KMS-11 (cell line): ENCODE results near the gene SPRED3.
A peak's percentile ranks its signal among the peaks of the same experiment; 100 is the strongest.

ENCODE experiments used
- H2AFZ ChIP-seq: fragments of 200-600 bp; sonication (generic); 2 replicates; pipeline ENCODE4 v1.6.1; 2016; ENCODE audit warnings: antibody characterized with exemption, mixed run types, low read depth
- H3K27ac ChIP-seq: fragments of 200-600 bp; sonication (generic); 2 replicates; pipeline ENCODE4 v1.6.1; 2016; ENCODE audit warnings: mild to moderate bottlenecking, mixed run types
- H3K27me3 ChIP-seq: fragments of 200-600 bp; sonication (generic); 2 replicates; pipeline ENCODE4 v1.6.1; 2017; ENCODE audit warnings: mild to moderate bottlenecking, low read depth, mixed run types, moderate library complexity; ENCODE audit not compliant: insufficient read depth
- H3K36me3 ChIP-seq: fragments of 200-600 bp; sonication (generic); 2 replicates; pipeline ENCODE4 v1.6.1; 2017; ENCODE audit warnings: mild to moderate bottlenecking, mixed run types; ENCODE audit not compliant: insufficient read depth
- H3K4me1 ChIP-seq: fragments of 200-600 bp; sonication (generic); 2 replicates; pipeline ENCODE4 v1.6.1; 2016; ENCODE audit warnings: mild to moderate bottlenecking, low read depth, mixed run types; ENCODE audit not compliant: poor library complexity, severe bottlenecking
- H3K4me2 ChIP-seq: fragments of 200-600 bp; sonication (generic); 2 replicates; pipeline ENCODE4 v1.7.0; 2016; ENCODE audit warnings: mild to moderate bottlenecking, mixed run types
- H3K4me3 ChIP-seq: fragments of 200-600 bp; sonication (generic); IDR thresholded peaks from 2 replicates; pipeline ENCODE4 v1.6.1; 2017; ENCODE audit warnings: low read depth, low read length, mixed read lengths; ENCODE audit not compliant: insufficient read depth
- H3K79me2 ChIP-seq: fragments of 200-600 bp; sonication (generic); 2 replicates; pipeline ENCODE4 v1.6.1; 2016; ENCODE audit warnings: low read depth, mixed run types; ENCODE audit not compliant: insufficient read depth
- H3K9ac ChIP-seq: fragments of 200-600 bp; sonication (generic); 2 replicates; pipeline ENCODE4 v1.6.1; 2016; ENCODE audit warnings: mild to moderate bottlenecking, mixed run types
- H4K20me1 ChIP-seq: fragments of 200-600 bp; sonication (generic); 2 replicates; pipeline ENCODE4 v1.6.1; 2016; ENCODE audit warnings: mild to moderate bottlenecking, mixed run types; ENCODE audit not compliant: insufficient read depth
- TF ChIP-seq, protein P1 (sequence below): fragments of 200-600 bp; sonication (generic); conservative IDR thresholded peaks from 2 replicates; pipeline ENCODE4 v1.6.1; 2017; ENCODE audit warnings: low read depth, mild to moderate bottlenecking, antibody characterized with exemption, low read length, moderate library complexity, mixed read lengths

The SPRED3 gene

DNA sequence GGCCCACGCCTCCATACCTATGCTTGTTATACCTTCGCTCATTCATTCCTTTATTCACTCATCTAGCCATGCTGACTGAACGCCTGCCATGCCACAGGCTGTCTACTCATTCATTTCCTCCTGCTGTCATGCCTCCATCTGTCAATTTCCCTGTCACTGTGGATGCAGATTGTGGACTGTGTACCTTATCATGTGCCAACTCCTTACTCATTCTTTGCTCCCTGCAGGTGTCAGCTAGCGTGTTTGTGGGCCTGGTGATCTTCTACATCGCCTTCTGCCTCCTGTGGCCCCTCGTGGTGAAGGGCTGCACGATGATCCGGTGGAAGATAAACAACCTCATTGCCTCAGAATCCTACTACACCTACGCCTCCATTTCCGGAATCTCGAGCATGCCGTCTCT lies 18.2 kb upstream of the SPRED3 start:
- Histone ChIP-seq H2AFZ (no peak overlapping the region), H3K4me2 (no peak overlapping the region), H4K20me1 (no peaks in the 10 kb centered on the region), H3K27me3 (peaks cover 18% of the 10 kb centered on the region), H3K79me2 (peaks cover 8% of the 10 kb centered on the region), H3K27ac (no peak overlapping the region), H3K9ac (no peak overlapping the region), H3K4me3 (no peak overlapping the region), H3K4me1 (peaks cover 6% of the 10 kb centered on the region), H3K36me3 (no peaks in the 10 kb centered on the region)
- TF ChIP-seq, protein P1, sequence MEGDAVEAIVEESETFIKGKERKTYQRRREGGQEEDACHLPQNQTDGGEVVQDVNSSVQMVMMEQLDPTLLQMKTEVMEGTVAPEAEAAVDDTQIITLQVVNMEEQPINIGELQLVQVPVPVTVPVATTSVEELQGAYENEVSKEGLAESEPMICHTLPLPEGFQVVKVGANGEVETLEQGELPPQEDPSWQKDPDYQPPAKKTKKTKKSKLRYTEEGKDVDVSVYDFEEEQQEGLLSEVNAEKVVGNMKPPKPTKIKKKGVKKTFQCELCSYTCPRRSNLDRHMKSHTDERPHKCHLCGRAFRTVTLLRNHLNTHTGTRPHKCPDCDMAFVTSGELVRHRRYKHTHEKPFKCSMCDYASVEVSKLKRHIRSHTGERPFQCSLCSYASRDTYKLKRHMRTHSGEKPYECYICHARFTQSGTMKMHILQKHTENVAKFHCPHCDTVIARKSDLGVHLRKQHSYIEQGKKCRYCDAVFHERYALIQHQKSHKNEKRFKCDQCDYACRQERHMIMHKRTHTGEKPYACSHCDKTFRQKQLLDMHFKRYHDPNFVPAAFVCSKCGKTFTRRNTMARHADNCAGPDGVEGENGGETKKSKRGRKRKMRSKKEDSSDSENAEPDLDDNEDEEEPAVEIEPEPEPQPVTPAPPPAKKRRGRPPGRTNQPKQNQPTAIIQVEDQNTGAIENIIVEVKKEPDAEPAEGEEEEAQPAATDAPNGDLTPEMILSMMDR = no peak

DNA sequence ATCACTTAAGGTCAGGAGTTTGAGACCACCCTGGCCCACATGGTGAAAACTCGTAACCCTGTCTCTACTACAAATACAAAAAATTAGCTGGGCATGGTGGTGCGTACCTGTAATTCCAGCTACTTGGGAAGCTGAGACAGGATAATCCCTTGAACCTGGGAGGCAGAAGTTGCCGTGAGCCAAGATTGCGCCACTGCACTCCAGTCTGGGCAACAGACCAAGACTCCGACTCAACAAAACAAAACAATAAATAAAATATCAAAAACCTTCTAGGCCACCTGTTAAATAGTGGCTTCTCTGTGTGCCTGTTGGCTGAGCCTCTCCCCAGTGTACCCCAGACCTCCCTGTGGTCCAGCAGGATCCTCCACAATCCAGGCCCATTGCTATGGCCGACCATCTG lies 17.4 kb upstream of the SPRED3 start:
- H3K79me2 ChIP-seq = peaks cover 15% of the 10 kb centered on the region
- no peaks in the 10 kb centered on the region for H3K36me3 ChIP-seq
- H3K4me1 ChIP-seq = peaks cover 10% of the 10 kb centered on the region
- H4K20me1 ChIP-seq = no peaks in the 10 kb centered on the region
- H3K4me2 ChIP-seq = no peak overlapping the region
- H3K4me3 ChIP-seq = no peak overlapping the region
- H3K9ac ChIP-seq = no peak overlapping the region
- TF ChIP-seq, protein P1 = no peak
- no peak overlapping the region for H3K27ac ChIP-seq
- H2AFZ ChIP-seq = no peak overlapping the region
- H3K27me3 ChIP-seq = peaks cover 11% of the 10 kb centered on the region

DNA sequence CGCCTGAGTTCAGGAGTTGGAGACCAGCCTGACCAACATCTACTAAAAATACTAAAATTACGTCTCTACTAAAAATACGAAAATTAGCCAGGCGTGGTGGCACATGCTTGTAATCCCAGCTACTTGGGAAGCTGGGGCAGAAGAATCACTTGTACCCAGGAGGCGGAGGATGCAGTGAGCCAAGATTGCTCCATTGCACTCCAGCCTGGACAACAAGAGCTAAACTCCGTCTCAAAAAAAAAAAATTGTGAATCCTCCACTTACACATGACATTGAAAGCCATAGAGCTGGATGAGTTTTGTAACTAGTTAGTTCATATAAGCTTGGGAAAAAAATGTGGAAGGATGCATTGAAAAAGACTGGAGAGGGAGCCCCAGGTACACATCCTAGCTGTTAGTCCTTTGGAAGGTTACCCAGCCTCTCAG lies 14.6 kb upstream of the SPRED3 start:
- peak overlapping the region; percentile 80 for H3K27ac ChIP-seq

DNA sequence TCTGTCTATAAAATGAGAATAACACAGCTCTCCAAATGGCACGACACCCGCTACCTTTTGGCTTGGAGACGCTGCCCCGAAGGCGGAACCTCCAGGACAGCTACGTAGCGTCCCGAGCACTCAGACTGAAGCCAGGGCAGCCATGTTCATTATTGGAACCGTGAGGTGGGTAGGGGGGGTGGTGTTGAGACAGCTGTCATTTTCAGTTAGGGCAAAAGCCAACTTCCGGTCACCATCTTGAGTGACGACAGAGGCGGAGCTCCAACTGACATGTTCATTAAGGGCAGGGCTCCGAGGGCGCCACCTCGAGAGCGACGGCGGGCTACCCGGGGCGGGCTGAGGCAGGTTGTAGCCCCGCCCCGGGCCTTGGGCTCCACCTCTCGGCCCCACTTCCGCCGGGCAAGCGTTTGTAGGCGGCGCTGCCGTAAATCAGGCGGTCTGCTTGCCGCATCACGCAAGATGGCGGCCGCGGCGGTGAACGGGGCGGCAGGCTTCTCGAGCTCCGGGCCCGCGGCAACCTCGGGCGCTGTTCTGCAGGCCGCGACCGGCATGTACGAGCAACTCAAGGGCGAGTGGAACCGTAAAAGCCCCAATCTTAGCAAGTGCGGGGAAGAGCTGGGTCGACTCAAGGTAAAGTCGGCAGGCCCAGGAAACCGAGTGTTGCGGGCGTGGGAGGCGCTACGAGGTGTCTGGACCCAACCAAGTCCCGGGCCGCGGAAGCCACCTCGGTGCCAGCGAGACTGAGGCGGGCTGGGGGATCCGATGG lies 14.0 kb upstream of the SPRED3 start, which contains the start of gene PSMD8:
Gene PSMD8, plus strand, starts transcription at position 240 of the 766 bp plus-strand sequence. Its CDS starts 31 bp downstream, at position 271.
- H2AFZ ChIP-seq = peak within 1 kb of the TSS; percentile 96
- H3K27ac ChIP-seq = peak within 1 kb of the TSS; percentile 80
- TF ChIP-seq, protein P1 = peak; percentile 20
- 0 out of 2 replicates have a peak, but pooled peaks cover 2% of the 10 kb centered on the region for H3K36me3 ChIP-seq
- peaks cover 37% of the 10 kb centered on the region for H3K79me2 ChIP-seq
- peaks cover 14% of the 10 kb centered on the region for H3K4me1 ChIP-seq
- H3K4me2 ChIP-seq = peak within 1 kb of the TSS; percentile 72
- H3K4me3 ChIP-seq = no peak within 1 kb of the TSS
- no peaks in the 10 kb centered on the region for H4K20me1 ChIP-seq
- H3K9ac ChIP-seq = peak within 1 kb of the TSS; percentile 94
- no peaks in the 10 kb centered on the region for H3K27me3 ChIP-seq

More for the DNA sequence above, 14.6 kb upstream of the SPRED3 start:
- peak overlapping the region; percentile 72 for H3K4me2 ChIP-seq
- no peak overlapping the region for H3K4me3 ChIP-seq
- 0 out of 2 replicates have a peak, but pooled peaks cover 1% of the 10 kb centered on the region for H3K36me3 ChIP-seq
- TF ChIP-seq, protein P1 = no peak
- H3K9ac ChIP-seq = peak overlapping the region; percentile 94; the same call in 1 of the 2 replicates
- H4K20me1 ChIP-seq = no peaks in the 10 kb centered on the region
- peaks cover 14% of the 10 kb centered on the region for H3K4me1 ChIP-seq
- no peaks in the 10 kb centered on the region for H3K27me3 ChIP-seq
- peaks cover 37% of the 10 kb centered on the region for H3K79me2 ChIP-seq
- H2AFZ ChIP-seq = peak overlapping the region; percentile 96
